HG03066 (cell line): ENCODE measurements around the gene SLC8B1.

Source experiments
- ATAC-seq: cut with Tn5 transposase; IDR thresholded peaks from one replicate; pipeline ENCODE4 v1.9.1; 2021; ENCODE audit warnings: low read depth; ENCODE audit not compliant: unreplicated experiment

The SLC8B1 gene

DNA sequence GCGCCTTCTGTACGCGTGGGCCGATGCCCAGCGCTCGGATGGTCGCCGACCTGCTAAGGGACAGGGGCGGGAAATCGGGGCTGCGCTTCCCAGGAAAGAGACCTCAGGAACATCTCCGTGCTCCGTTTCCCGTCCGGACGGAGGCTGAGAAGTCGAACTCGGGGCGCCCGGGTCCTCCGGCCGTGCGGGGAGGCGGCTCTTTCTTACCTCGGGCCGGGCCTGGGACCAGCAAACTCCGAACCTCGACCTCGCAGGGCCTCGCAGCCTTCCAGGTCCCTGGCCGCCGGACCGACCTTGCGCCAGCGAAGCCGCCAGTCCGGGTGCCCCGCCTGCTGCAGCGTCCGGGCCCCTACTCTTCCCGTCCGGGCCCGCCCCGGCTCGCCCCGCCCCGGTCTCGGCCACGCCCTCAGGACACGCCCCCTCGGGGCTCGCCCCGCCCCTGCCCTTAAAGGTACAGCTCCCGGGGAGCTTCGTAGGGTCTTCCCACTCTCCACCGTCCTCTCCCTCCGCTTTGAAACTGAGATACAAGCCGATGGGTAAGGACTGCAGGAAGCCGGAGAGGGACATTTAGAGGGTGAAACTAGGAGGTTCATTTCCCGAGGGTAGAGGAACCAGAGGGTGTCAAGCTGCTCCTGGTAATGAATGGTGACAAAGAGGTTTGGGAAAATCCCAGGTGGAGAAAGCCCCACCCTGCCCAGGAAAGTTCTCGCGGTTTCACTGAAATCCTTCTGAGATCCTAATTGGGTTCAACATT lies at the start of gene SLC8B1:
TSS of gene SLC8B1 (minus strand) at position 324 of the 754 bp plus-strand sequence. CDS start 2,231 bp downstream, outside the sequence.
- peak; percentile 93 for ATAC-seq

GRCh38 chr12:113382206-113382605 lies 47.3 kb upstream of the SLC8B1 start:
- no peak for ATAC-seq

- ATAC-seq, result no peak
These were observed 46.3 kb upstream of the SLC8B1 start for GRCh38 chr12:113381220-113381619.

DNA sequence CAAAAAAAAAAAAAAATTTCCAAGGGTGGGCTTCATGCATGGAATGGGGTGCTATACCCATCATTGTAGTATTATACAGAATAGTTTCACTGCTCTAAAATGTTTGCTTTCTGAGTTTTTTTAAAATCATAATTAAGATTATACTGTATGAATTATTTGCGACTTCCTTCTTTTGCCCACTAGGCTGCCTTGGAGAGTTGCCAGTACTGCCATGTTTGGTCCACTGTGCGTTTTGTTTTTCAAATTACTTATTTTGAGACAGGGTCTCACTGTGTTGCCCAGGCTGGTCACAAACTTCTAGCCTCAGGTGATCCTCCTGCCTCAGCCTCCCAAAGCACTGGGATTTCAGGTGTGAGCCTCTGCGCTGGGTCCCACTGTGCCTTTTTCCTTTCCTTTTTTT lies 43.4 kb upstream of the SLC8B1 start:
- ATAC-seq, result no peak

DNA sequence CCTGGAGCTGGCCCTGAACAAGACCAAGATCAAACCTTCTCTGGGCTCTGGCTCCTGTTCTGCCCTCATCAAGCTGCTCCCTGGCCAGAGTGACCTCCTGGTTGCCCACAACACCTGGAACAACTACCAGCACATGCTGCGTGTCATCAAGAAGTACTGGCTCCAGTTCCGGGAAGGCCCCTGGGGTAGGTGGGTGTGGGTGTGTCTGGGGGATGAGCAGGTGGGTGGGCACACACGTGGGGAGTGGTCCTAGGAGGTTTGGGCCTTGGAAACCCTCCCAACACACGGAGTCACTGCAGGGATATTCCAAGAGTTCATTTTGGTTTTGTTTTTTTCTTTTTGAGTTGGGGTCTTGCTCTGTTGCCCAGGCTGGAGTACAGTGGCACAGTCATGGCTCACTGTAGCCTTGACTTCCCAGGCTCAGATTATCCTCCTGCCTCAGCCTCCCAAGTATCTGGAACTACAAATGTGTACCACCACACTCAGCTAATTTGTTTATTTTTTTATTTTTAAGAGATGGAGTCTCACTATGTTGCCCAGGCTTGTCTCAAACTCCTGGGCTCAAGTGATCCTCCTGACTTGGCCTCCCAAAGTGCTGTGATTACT lies 40.0 kb upstream of the SLC8B1 start:
- no peak for ATAC-seq

DNA sequence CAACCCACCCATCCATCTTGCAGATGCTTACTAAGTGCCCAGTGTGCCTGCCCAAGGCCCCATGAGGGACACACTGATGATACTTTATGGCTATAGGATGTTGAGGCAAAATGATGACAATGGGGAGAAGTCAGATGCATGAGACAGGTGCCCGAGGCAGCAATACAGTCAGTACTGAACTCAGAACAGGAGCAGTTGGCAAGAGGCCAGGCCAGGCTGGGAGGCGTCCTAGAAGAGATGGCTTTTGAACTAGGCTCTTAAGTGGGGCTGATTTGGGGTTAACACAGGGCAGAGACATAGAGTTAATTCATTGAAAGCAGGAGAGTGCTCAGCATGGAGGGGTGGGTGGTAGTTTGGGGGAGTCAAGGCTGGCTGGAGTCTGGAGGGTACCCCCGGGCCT lies 39.1 kb upstream of the SLC8B1 start:
- no peak for ATAC-seq

- no peak for ATAC-seq
These were observed 38.5 kb upstream of the SLC8B1 start for GRCh38 chr12:113373440-113373839.

DNA sequence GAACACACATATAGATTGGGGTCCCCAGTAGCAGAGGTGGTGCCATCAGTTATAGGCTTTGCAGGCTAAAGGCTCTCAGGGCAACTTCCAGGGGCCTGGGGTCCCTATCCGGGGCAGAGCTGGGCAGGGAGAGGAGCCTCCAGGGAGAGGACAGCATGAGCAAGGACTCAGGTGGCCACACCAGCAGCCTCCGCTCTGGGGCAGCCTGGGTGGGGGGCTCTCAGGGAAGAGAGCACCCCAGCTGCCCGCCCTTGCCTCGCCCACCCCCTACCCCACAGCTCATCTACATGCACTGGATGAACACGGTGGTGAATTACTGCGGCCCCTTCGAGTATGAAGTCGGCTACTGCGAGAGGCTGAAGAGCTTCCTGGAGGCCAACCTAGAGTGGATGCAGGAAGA lies 37.5 kb upstream of the SLC8B1 start:
- no peak for ATAC-seq

DNA sequence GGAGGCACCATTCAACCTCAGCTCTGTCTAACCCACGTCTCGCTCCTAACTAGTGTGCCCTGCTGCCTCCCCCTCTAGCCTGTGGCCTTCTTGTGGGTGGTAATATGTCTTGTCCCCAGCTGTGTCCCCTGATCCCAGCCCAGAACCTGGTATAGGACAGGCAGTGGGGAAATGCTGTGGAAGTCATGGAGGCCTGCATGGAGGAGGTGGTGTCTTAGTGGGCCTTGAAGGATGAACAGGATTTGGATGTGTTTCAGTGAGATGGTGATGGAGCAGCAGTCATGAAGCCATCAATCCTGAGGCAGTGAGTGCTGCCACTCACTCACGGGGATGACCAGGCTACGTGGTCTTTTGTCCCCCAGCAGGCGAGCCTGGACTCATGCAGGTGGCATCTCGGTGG lies 36.9 kb upstream of the SLC8B1 start:
- no peak for ATAC-seq

GRCh38 chr12:113370923-113371682 lies 36.2 kb upstream of the SLC8B1 start:
- no peak for ATAC-seq

DNA sequence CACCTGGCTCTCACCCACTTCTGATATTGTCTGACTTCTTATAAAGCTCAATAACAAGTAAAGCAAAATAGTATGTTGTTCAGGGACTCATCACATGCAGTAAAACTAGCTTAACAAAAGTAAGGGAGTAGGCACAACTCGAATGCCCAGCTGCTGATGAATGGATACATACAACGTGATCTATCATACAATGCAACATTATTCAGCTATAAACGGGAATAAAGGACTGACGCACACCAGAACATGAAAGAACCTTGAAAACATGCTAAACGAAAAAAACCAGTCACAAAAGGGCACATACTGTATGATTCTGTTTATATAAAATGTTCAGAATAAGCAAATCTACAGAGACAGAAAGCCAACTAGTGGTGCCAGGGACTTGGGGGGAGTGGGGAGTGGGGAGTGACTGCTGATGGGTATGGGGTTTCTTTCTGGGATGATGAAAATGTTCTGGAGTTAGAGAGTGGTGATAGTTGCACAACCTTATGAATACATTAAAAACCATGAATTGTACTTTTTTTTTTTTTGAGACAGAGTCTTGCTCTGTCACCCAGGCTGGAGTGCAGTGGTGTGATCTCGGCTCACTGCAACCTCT lies 34.6 kb upstream of the SLC8B1 start:
- no peak for ATAC-seq

DNA sequence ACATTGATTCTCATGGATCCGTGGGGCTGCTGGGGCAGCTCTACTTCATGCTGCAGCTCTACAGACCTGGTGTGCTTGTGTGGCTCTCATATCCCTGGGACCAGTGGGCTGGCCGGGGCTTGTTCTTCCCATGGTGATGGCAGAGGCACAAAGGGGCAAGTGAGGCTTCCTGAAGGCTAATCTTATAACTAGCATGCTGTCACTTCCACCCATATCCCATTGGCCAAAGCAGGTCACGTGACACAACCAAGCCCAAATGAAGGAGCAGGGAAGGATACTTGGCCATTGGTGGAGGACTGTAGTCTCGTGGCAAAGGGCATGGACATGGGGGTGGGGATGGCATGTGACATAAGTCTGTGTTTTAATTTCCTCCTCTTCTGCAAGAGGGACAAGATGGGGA lies 33.4 kb upstream of the SLC8B1 start:
- no peak for ATAC-seq

- ATAC-seq, result no peak
These were observed 31.9 kb upstream of the SLC8B1 start for GRCh38 chr12:113366827-113367226.

- no peak for ATAC-seq
These were observed 30.9 kb upstream of the SLC8B1 start for GRCh38 chr12:113365639-113366395.

- ATAC-seq, result no peak
These were observed 29.8 kb upstream of the SLC8B1 start for GRCh38 chr12:113364698-113365097.

- ATAC-seq, result no peak
These were observed 26.9 kb upstream of the SLC8B1 start for GRCh38 chr12:113361574-113362370.

DNA sequence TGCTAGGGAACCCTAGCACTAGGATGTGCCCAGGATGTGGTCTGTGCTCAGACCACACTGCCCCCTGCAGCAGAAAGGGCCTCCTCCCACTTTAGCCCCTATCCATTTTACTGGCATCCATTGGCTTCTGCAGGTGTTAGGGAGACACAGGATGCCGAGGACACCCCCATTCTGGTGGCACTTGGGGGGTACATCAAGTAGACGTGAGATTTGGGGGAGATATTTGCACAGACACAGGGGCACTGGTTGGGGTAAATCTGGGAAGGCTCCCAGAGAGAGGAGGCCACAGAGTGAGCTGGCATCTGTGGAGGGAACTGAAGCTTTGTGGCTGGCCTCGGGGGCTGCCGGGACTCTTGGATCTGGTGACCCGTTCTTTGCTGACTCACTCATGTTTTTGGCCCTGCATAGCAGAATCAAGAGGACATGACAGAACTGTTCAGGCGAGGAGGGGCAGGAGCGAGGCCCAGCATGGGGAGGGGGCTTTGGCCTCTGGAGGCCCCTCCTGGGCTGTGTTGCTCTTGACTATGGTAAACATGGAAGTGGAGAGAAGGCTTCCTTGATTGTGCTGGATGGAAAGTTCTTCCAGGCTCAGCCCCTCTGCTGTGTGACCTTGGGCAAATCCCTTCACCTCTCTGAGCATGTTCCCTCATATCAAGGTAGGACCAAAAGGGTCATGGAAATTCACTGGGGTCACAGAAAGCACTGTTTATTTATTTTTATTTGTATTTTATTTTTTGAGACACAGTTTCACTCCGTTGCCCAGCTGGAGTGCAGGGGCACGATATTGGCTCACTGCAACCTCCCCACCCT lies 25.2 kb upstream of the SLC8B1 start:
- no peak for ATAC-seq

DNA sequence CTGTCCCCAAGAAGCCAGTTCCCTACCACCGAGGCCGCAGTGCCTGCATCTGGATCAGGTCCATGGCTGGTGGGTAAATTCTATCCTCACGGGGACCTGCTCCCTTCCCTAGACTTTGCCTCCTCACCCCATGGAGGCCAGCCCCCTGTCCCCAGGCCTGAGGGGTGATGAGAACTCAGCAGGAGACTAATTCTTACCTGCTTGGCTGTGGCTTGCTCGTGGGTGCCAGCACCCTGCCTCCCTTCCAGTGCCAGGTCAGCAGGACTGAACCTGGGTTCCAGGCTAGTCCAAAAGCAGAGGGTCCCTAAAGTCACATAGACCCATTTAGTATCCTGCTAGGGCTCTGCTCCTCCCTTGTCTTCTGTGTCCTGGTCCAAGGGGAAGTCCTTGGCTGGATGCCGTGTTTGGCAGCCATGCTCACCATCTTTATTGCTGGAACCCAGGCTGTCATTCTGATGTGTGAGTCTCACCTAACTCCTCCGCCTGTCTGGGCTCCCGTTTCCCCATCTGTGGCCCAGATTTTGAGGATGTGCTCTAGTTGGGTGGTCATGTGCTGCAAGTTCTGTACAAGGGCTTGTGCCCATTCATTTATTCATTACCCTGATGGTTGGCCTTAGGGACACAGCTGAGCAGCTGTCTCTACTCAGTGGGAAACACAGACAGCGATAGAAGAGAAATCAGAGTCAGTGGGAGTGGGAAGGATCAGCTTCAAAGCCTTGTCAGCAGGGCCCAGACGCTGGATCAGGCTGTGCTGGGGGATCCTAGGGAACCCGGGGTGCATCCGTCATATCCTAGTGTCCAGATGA lies 24.4 kb upstream of the SLC8B1 start:
- no peak for ATAC-seq
